ENCODE data around the gene ARHGEF4.

Gene ARHGEF4

GRCh38 chr2:130844161-130844560, 7.4 kb downstream of the ARHGEF4 start:
- H3K27ac ChIP-seq (ENCODE audit: insufficient read depth, low read depth, low read length, poor library complexity, severe bottlenecking) = no peak overlapping the region
- H3K9me3 ChIP-seq (ENCODE audit: control insufficient read depth, low read length) = no peaks in the 10 kb centered on the region
- H3K36me3 ChIP-seq (ENCODE audit: control insufficient read depth, insufficient read depth, low read length) = no peaks in the 10 kb centered on the region
- WGBS, 2 experiments = 75 to 76% methylated on average over 10 of the region's 10 CpGs
- no peaks in the 10 kb centered on the region for H3K27me3 ChIP-seq (ENCODE audit: control insufficient read depth, insufficient read depth, low read length, poor library complexity, severe bottlenecking)
- peaks cover 15% of the 10 kb centered on the region for H3K4me1 ChIP-seq (ENCODE audit: control insufficient read depth, insufficient read depth, low read length)
- no peak overlapping the region for H3K4me3 ChIP-seq (ENCODE audit: insufficient read depth, low read depth, low read length)

- H3K27ac ChIP-seq (ENCODE audit: insufficient read depth, low read depth, low read length, poor library complexity, severe bottlenecking) = no peak overlapping the region
- H3K4me3 ChIP-seq (ENCODE audit: insufficient read depth, low read depth, low read length) = no peak overlapping the region
- no peaks in the 10 kb centered on the region for H3K9me3 ChIP-seq (ENCODE audit: control insufficient read depth, low read length)
- no peaks in the 10 kb centered on the region for H3K36me3 ChIP-seq (ENCODE audit: control insufficient read depth, insufficient read depth, low read length)
- WGBS, 2 experiments = 94 to 95% methylated on average over 13 of the region's 13 CpGs
- H3K4me1 ChIP-seq (ENCODE audit: control insufficient read depth, insufficient read depth, low read length) = peaks cover 15% of the 10 kb centered on the region
- no peaks in the 10 kb centered on the region for H3K27me3 ChIP-seq (ENCODE audit: control insufficient read depth, insufficient read depth, low read length, poor library complexity, severe bottlenecking)
These were observed 8.9 kb downstream of the ARHGEF4 start for GRCh38 chr2:130845505-130846085.

GRCh38 chr2:130846233-130846632, 9.5 kb downstream of the ARHGEF4 start:
- no peaks in the 10 kb centered on the region for H3K9me3 ChIP-seq (ENCODE audit: control insufficient read depth, low read length)
- no peaks in the 10 kb centered on the region for H3K36me3 ChIP-seq (ENCODE audit: control insufficient read depth, insufficient read depth, low read length)
- WGBS, 2 experiments = 93 to 95% methylated on average over 12 of the region's 12 CpGs
- no peaks in the 10 kb centered on the region for H3K27me3 ChIP-seq (ENCODE audit: control insufficient read depth, insufficient read depth, low read length, poor library complexity, severe bottlenecking)
- H3K4me3 ChIP-seq (ENCODE audit: insufficient read depth, low read depth, low read length) = no peak overlapping the region
- H3K27ac ChIP-seq (ENCODE audit: insufficient read depth, low read depth, low read length, poor library complexity, severe bottlenecking) = no peak overlapping the region
- peaks cover 15% of the 10 kb centered on the region for H3K4me1 ChIP-seq (ENCODE audit: control insufficient read depth, insufficient read depth, low read length)

GRCh38 chr2:130846686-130847375, 10.1 kb downstream of the ARHGEF4 start:
- Histone ChIP-seq H3K9me3 (ENCODE audit: control insufficient read depth, low read length) (no peaks in the 10 kb centered on the region), H3K4me3 (ENCODE audit: insufficient read depth, low read depth, low read length) (no peak overlapping the region), H3K27ac (ENCODE audit: insufficient read depth, low read depth, low read length, poor library complexity, severe bottlenecking) (no peak overlapping the region), H3K36me3 (ENCODE audit: control insufficient read depth, insufficient read depth, low read length) (no peaks in the 10 kb centered on the region), H3K27me3 (ENCODE audit: control insufficient read depth, insufficient read depth, low read length, poor library complexity, severe bottlenecking) (no peaks in the 10 kb centered on the region), H3K4me1 (ENCODE audit: control insufficient read depth, insufficient read depth, low read length) (peaks cover 17% of the 10 kb centered on the region)
- 92 to 93% methylated on average over 18 of the region's 18 CpGs for WGBS, 2 experiments

GRCh38 chr2:130847776-130848525, 11.2 kb downstream of the ARHGEF4 start:
- Histone ChIP-seq H3K36me3 (ENCODE audit: control insufficient read depth, insufficient read depth, low read length) (no peaks in the 10 kb centered on the region), H3K4me3 (ENCODE audit: insufficient read depth, low read depth, low read length) (no peak overlapping the region), H3K27me3 (ENCODE audit: control insufficient read depth, insufficient read depth, low read length, poor library complexity, severe bottlenecking) (no peaks in the 10 kb centered on the region), H3K9me3 (ENCODE audit: control insufficient read depth, low read length) (no peaks in the 10 kb centered on the region), H3K27ac (ENCODE audit: insufficient read depth, low read depth, low read length, poor library complexity, severe bottlenecking) (no peak overlapping the region), H3K4me1 (ENCODE audit: control insufficient read depth, insufficient read depth, low read length) (peaks cover 10% of the 10 kb centered on the region)
- 91 to 92% methylated on average over 19 of the region's 19 CpGs for WGBS, 2 experiments

GRCh38 chr2:130848526-130849210, 12.0 kb downstream of the ARHGEF4 start:
- Histone ChIP-seq H3K36me3 (ENCODE audit: control insufficient read depth, insufficient read depth, low read length) (no peaks in the 10 kb centered on the region), H3K9me3 (ENCODE audit: control insufficient read depth, low read length) (no peaks in the 10 kb centered on the region), H3K27me3 (ENCODE audit: control insufficient read depth, insufficient read depth, low read length, poor library complexity, severe bottlenecking) (no peaks in the 10 kb centered on the region), H3K4me3 (ENCODE audit: insufficient read depth, low read depth, low read length) (no peak overlapping the region), H3K4me1 (ENCODE audit: control insufficient read depth, insufficient read depth, low read length) (peaks cover 3% of the 10 kb centered on the region), H3K27ac (ENCODE audit: insufficient read depth, low read depth, low read length, poor library complexity, severe bottlenecking) (no peak overlapping the region)
- 90 to 91% methylated on average over 12 of the region's 12 CpGs for WGBS, 2 experiments

GRCh38 chr2:130849896-130850787, 13.4 kb downstream of the ARHGEF4 start:
- no peaks in the 10 kb centered on the region for H3K27me3 ChIP-seq (ENCODE audit: control insufficient read depth, insufficient read depth, low read length, poor library complexity, severe bottlenecking)
- H3K4me3 ChIP-seq (ENCODE audit: insufficient read depth, low read depth, low read length) = no peak overlapping the region
- H3K4me1 ChIP-seq (ENCODE audit: control insufficient read depth, insufficient read depth, low read length) = peaks cover 3% of the 10 kb centered on the region
- H3K27ac ChIP-seq (ENCODE audit: insufficient read depth, low read depth, low read length, poor library complexity, severe bottlenecking) = no peak overlapping the region
- H3K36me3 ChIP-seq (ENCODE audit: control insufficient read depth, insufficient read depth, low read length) = no peaks in the 10 kb centered on the region
- no peaks in the 10 kb centered on the region for H3K9me3 ChIP-seq (ENCODE audit: control insufficient read depth, low read length)
- WGBS, 2 experiments = 82 to 90% methylated on average over 10 of the region's 10 CpGs

GRCh38 chr2:130850788-130851623, 14.3 kb downstream of the ARHGEF4 start:
- no peaks in the 10 kb centered on the region for H3K9me3 ChIP-seq (ENCODE audit: control insufficient read depth, low read length)
- H3K27me3 ChIP-seq (ENCODE audit: control insufficient read depth, insufficient read depth, low read length, poor library complexity, severe bottlenecking) = no peaks in the 10 kb centered on the region
- no peaks in the 10 kb centered on the region for H3K36me3 ChIP-seq (ENCODE audit: control insufficient read depth, insufficient read depth, low read length)
- 94 to 95% methylated on average over 26 of the region's 26 CpGs for WGBS, 2 experiments
- H3K4me1 ChIP-seq (ENCODE audit: control insufficient read depth, insufficient read depth, low read length) = peaks cover 3% of the 10 kb centered on the region
- H3K4me3 ChIP-seq (ENCODE audit: insufficient read depth, low read depth, low read length) = no peak overlapping the region
- no peak overlapping the region for H3K27ac ChIP-seq (ENCODE audit: insufficient read depth, low read depth, low read length, poor library complexity, severe bottlenecking)
